Omental fat pad (tissue), 4 donors: ENCODE results near the gene JMJD7. TPM values are rescaled to one million over a fixed set of nuclear protein-coding genes. Genes with fewer than 3 reads are reported as not detected.

ENCODE experiments used
- ATAC-seq: fragments of 150-250 bp; one replicate; pipeline ENCODE4 v1.9.1; 2016; ENCODE audit warnings: mild to moderate bottlenecking, moderate library complexity; ENCODE audit not compliant: low FRiP score
- DNase-seq: peaks from one replicate; pipeline ENCODE4 v3.0.0-alpha.2; 2019; ENCODE audit warnings: low spot score
- total RNA-seq, 4 donors: library from RNA; depleted of rRNA; stranded (reverse); fragments of >200 nt; gene quantifications; one replicate each; pipeline ENCODE4 v1.1.0, GENCODE V29; 2016
- TF ChIP-seq, protein P1 (sequence below), 3 donors: fragments of 450-650 bp; IDR thresholded peaks; one replicate each; pipeline ENCODE4 v1.5.1; 2016 to 2017; ENCODE audit warnings: antibody characterized with exemption in 3 of 3, mild to moderate bottlenecking in 3 of 3, moderate library complexity in 2 of 3

The JMJD7 gene
- total RNA-seq, 4 donors from 2014 or later: 3.8 to 11.5 (median 8.5) TPM

DNA sequence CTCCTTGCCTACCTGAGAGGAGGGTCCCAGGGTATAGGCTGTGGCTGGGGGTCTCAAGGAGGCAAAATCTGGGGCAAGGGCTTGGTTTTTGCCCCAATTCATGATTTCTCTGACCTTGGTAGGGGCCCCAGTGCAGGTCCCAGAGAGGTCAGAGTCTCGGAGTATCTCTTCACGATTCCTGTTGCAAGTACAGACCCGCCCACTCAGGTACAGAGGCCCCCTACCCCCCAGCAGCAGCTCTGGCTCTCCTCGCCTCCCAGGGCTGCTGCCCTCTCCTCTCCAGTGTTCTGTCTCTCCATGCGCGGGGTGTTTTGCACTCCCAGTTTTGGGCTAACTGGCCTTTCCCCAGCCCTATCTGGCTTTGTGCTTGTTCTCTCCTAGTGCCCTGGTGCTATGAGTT lies 5.4 kb upstream of the JMJD7 start:
- no peak for DNase-seq
- TF ChIP-seq, protein P1, sequence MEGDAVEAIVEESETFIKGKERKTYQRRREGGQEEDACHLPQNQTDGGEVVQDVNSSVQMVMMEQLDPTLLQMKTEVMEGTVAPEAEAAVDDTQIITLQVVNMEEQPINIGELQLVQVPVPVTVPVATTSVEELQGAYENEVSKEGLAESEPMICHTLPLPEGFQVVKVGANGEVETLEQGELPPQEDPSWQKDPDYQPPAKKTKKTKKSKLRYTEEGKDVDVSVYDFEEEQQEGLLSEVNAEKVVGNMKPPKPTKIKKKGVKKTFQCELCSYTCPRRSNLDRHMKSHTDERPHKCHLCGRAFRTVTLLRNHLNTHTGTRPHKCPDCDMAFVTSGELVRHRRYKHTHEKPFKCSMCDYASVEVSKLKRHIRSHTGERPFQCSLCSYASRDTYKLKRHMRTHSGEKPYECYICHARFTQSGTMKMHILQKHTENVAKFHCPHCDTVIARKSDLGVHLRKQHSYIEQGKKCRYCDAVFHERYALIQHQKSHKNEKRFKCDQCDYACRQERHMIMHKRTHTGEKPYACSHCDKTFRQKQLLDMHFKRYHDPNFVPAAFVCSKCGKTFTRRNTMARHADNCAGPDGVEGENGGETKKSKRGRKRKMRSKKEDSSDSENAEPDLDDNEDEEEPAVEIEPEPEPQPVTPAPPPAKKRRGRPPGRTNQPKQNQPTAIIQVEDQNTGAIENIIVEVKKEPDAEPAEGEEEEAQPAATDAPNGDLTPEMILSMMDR (IDR thresholded peaks at IDR 0.05): no peak
- ATAC-seq: no peak

DNA sequence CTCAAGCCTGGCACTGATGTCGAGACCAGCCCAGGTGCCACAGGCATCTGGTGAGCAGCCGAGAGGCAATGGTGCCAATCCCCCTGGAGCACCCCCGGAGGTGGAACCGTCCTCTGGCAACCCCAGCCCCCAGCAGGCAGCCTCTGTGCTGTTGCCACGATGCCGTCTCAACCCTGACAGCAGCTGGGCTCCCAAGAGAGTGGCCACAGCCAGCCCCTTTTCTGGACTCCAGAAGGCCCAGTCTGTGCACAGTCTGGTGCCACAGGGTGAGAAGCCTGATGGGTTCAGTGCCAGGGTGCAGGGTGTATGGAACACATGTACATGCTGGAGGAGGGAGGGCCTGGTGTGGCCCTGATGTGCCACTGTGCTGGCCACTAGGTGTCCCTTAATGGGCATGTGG lies 4.9 kb upstream of the JMJD7 start:
- no peak for ATAC-seq
- TF ChIP-seq, protein P1 (IDR thresholded peaks at IDR 0.05): no peak
- no peak for DNase-seq

DNA sequence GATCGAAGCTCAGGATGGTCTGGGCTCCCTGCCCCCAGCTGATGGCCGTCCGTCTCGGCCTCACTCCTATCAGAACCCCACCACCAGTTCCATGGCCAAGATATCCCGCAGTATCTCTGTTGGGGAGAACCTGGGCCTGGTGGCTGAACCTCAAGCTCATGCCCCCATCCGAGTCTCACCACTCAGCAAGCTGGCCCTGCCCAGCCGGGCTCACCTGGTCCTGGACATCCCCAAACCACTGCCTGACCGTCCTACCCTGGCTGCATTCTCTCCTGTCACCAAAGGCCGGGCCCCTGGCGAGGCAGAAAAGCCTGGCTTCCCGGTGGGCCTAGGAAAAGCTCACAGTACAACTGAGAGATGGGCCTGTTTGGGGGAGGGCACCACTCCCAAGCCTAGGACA lies 4.4 kb upstream of the JMJD7 start:
- TF ChIP-seq, protein P1 (IDR thresholded peaks at IDR 0.05): no peak
- DNase-seq (no peak), ATAC-seq (no peak)

DNA sequence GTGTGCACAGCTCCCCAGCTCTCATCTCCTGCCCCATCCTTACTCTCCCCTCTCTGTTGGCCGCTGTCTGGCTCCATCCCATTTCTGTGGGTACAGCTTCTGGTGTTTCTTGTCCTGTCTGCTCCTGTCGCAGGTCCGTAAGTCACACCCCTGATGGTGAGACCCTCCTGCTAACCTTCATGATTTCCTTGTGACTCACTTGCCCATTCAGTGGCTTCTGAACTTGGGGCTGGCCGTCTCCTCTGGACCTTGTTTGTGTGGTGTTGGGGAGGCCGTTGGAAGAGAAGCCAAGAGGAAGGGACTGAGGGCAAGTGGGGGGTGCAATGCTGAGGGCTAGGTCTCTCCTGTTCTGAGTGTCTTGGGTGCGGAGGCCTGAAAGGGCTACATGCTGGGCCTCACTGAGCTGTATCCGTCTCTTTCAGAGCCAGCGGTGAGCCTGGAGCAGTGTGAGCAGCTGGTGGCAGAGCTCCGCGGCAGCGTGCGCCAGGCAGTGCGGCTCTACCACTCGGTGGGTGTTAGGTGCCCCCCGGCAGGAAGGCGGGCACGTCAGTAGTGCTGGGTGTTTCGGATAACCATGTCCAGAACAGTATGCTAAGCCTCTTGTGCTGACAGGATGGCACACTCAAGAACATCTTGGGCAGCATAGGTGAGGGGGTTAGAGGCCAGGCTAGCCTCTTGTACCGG lies 3.7 kb upstream of the JMJD7 start:
- TF ChIP-seq, protein P1 (IDR thresholded peaks at IDR 0.05): no peak
- ATAC-seq (no peak), DNase-seq (no peak)

DNA sequence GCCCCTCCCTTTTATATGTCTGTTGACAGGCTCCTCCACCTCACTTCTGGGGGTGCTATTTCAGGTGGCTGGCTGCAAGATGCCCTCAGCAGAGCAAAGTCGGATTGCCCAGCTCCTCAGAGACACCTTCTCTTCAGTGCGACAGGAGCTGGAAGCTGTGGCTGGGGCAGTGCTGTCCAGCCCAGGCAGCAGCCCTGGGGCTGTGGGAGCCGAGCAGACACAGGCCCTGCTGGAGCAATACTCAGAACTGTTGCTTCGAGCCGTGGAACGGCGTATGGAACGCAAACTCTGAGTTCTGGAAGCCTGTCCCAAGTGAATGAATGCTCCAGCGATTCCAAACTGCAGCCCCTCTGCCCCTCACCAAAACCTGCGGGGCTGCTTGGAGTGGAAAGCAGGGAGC lies 2.7 kb upstream of the JMJD7 start:
- DNase-seq: no peak
- TF ChIP-seq, protein P1 (IDR thresholded peaks at IDR 0.05): no peak
- ATAC-seq: no peak

DNA sequence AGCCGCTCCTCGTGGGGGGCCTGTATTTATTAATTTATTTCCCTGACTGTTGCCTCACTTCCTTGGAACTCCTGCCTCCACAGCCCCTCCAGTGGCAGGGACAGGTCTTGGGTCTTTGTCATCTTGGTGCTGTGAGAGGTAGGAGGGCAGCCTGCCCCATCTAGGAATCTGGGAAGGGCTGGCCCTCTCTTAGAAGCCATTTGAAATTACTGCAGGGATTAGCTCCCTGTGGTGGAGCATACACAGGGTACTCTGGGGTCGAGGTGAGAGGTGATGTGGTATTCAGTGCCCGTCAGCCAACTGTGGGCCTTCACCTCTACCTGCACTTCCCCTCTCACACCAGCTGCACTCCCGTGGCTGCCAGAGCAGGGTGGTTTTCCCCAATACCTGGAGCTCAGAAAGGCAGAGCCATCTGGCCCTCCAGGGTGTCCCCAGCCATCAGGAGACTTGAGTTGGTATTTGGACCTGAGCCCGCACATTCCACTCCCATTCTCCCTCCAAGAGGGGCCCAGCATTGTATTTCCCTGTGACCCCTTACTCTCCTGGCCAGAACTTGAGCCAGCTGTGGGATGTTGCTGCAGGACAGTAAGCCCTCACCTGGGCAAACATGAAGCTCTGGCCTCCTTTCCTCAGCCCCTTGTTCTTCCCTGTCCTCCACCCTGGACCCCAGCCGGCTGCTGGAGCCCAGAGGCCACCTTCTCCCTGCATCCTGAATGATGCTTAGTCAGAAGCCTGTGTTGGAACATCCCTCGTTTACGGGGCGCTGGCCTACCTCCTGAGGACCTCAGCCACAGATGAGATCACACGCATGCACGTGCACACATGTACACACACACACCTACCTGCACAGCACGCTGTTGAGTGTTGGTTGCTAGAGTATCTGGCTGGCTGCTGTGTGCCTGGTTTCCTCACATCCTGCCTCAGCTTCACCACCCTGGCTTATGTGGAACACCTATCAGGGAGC lies 2.0 kb upstream of the JMJD7 start:
- TF ChIP-seq, protein P1 (IDR thresholded peaks at IDR 0.05): no peak
- DNase-seq: no peak
- no peak for ATAC-seq
